K562 (cell line): ENCODE results near the gene ZNF155. TPM values are rescaled to one million over a fixed set of nuclear protein-coding genes. Genes with fewer than 3 reads are reported as not detected.

Experiments
- BRCA1 ChIP-seq, 2 experiments: fragments of 450-650 bp in 1 of 2; sonication (generic) in 1 of 2; formaldehyde crosslinking in 1 of 2; IDR thresholded peaks; 2 replicates each; pipeline versions ENCODE4 v1.5.0 to v1.6.1; 2017 to 2020; ENCODE audit warnings: mild to moderate bottlenecking in 1 of 2, missing genetic modification reagents in 1 of 2
- EWSR1 ChIP-seq: fragments of 450-650 bp; IDR thresholded peaks from 2 replicates; pipeline ENCODE4 v1.6.1; 2018; ENCODE audit warnings: borderline replicate concordance, mild to moderate bottlenecking, low read depth, moderate library complexity; ENCODE audit not compliant: partially characterized antibody
- MYC ChIP-seq, 2 experiments: fragments of 250-450 bp in 1 of 2; sonication (Bioruptor Pico) in 1 of 2; IDR thresholded peaks; 2 replicates each; pipeline versions ENCODE4 v1.5.1 to v1.6.1; 2012 to 2021; ENCODE audit warnings: low read depth in 2 of 2, borderline replicate concordance in 1 of 2, improper control_type of control experiment in 1 of 2, low read length in 1 of 2, mild to moderate bottlenecking in 1 of 2, moderate library complexity in 1 of 2
- PHF21A ChIP-seq: fragments of 450-650 bp; IDR thresholded peaks from 2 replicates; pipeline ENCODE4 v1.6.1; 2017; ENCODE audit warnings: low read depth, borderline replicate concordance
- PRPF4 ChIP-seq: fragments of 200-400 bp; formaldehyde crosslinking; IDR thresholded peaks from one replicate; pipeline ENCODE4 v1.6.1; 2017; ENCODE audit warnings: low read length, low read depth, mild to moderate bottlenecking; ENCODE audit not compliant: insufficient read depth, poor library complexity, severe bottlenecking
- TCFL5 ChIP-seq: fragments of 250-450 bp; sonication (Bioruptor Pico); conservative IDR thresholded peaks from 2 replicates; pipeline ENCODE4 v1.6.1; 2021; ENCODE audit warnings: mild to moderate bottlenecking, moderate library complexity, matching md5 sums
- ZNF695 ChIP-seq: fragments of 450-650 bp; formaldehyde crosslinking; IDR thresholded peaks from 2 replicates; pipeline ENCODE4 v1.4.0; 2020; ENCODE audit warnings: mild to moderate bottlenecking, moderate library complexity
- polyA plus RNA-seq, 8 experiments: library from polyadenylated mRNA; depleted of rRNA in 4 of 8; stranded (reverse) in 5 of 8; unstranded in 3 of 8; fragments of >200 nt; fragmentation: Nextera tagmentation in 2 of 8; fragmentation: Illumina TruSeq in 1 of 8; extraction: Ambion mirVana in 2 of 8; extraction: Trizol in 1 of 8; gene quantifications; 2 replicates each; pipeline versions ENCODE4 v1.2.1 to v1.2.3, GENCODE V29; 2011 to 2014; ENCODE audit warnings: inconsistent platforms in 1 of 8, missing spikeins in 1 of 8
- total RNA-seq, 7 experiments: library from RNA; depleted of rRNA in 6 of 7; stranded (reverse); fragments of >200 nt in 6 of 7; fragmentation: Illumina TruSeq in 2 of 7; extraction: Trizol in 2 of 7; gene quantifications; 2 replicates each; pipeline versions ENCODE4 v1.2.1 to v1.2.3, GENCODE V29; 2011 to 2021; ENCODE audit warnings: low replicate concordance in 1 of 7
- TF ChIP-seq, protein P1 (sequence below): fragments of 450-650 bp; IDR thresholded peaks from 2 replicates; pipeline ENCODE4 v1.6.1; 2018; ENCODE audit not compliant: partially characterized antibody
- TF ChIP-seq, protein P2 (sequence below), 3 experiments: fragments of 200-800 bp in 1 of 3; sonication (Bioruptor generic) in 1 of 3; sonication (generic) in 1 of 3; formaldehyde crosslinking in 1 of 3; IDR thresholded peaks; 2 replicates each; pipeline versions ENCODE4 v1.6.1 to v1.8.0; 2016 to 2022; ENCODE audit warnings: mild to moderate bottlenecking in 2 of 3, missing compliant biosample characterization in 2 of 3, missing genetic modification characterization in 2 of 3, missing genetic modification reagents in 1 of 3

Gene ZNF155
- total and polyA plus RNA-seq, 9 of the 15 experiments (the other 6 are each of a cell fraction or from before 2014, with no cell fraction given) = 0.09 to 0.76 (median 0.37) TPM

DNA sequence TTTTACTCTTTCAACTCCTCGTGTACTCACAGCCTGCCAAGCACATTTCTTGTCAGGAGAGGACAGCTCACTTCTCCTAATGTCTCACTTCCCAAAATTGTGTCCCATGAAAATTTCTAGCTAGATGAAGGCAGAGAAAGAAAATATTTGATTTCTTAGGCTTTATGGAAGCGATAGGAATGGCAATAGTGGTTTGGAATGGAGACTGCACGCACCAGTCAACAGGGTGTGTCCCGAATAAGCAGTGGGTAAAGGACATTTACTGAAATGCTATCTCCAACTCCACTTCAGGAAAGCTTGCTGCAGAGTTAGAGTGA lies 40.9 kb downstream of the ZNF155 start (continued):
- TF ChIP-seq, protein P1, sequence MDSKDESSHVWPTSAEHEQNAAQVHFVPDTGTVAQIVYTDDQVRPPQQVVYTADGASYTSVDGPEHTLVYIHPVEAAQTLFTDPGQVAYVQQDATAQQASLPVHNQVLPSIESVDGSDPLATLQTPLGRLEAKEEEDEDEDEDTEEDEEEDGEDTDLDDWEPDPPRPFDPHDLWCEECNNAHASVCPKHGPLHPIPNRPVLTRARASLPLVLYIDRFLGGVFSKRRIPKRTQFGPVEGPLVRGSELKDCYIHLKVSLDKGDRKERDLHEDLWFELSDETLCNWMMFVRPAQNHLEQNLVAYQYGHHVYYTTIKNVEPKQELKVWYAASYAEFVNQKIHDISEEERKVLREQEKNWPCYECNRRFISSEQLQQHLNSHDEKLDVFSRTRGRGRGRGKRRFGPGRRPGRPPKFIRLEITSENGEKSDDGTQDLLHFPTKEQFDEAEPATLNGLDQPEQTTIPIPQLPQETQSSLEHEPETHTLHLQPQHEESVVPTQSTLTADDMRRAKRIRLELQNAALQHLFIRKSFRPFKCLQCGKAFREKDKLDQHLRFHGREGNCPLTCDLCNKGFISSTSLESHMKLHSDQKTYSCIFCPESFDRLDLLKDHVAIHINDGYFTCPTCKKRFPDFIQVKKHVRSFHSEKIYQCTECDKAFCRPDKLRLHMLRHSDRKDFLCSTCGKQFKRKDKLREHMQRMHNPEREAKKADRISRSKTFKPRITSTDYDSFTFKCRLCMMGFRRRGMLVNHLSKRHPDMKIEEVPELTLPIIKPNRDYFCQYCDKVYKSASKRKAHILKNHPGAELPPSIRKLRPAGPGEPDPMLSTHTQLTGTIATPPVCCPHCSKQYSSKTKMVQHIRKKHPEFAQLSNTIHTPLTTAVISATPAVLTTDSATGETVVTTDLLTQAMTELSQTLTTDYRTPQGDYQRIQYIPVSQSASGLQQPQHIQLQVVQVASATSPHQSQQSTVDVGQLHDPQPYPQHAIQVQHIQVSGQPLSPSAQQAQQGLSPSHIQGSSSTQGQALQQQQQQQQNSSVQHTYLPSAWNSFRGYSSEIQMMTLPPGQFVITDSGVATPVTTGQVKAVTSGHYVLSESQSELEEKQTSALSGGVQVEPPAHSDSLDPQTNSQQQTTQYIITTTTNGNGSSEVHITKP = no peak
- TF ChIP-seq MYC (IDR thresholded peaks at IDR 0.05; ENCODE audit: low read depth, low read length) (0 out of 2 replicates have a peak, but pooled peaks have one; percentile 10), MYC (CRISPR knock-in tag; IDR thresholded peaks at IDR 0.05; ENCODE audit: borderline replicate concordance, low read depth) (no peak), ZNF695 (CRISPR knock-in tag) (no peak), PRPF4 (no peak), EWSR1 (no peak), PHF21A (no peak), TCFL5 (no peak), BRCA1 (IDR thresholded peaks at IDR 0.05) (no peak), BRCA1 (CRISPR knock-in tag; IDR thresholded peaks at IDR 0.05) (no peak)
- TF ChIP-seq, protein P2, sequence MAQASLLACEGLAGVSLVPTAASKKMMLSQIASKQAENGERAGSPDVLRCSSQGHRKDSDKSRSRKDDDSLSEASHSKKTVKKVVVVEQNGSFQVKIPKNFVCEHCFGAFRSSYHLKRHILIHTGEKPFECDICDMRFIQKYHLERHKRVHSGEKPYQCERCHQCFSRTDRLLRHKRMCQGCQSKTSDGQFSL (CRISPR knock-in tag; IDR thresholded peaks at IDR 0.05) = no peak
- TF ChIP-seq, protein P2 (tag; IDR thresholded peaks at IDR 0.05) = no peak
- TF ChIP-seq, all 486 proteins: peak for 6
